Measurements from ENCODE around the gene HPDL.
"Not testable (repeated sequence)": the region's sequence is repeated elsewhere in the genome, so short reads cannot be mapped to it uniquely, and the experiment has no call there.

Gene HPDL
- total RNA-seq, result 0 to 0.71 (median 0.19) reads per million in 4 donors

DNA sequence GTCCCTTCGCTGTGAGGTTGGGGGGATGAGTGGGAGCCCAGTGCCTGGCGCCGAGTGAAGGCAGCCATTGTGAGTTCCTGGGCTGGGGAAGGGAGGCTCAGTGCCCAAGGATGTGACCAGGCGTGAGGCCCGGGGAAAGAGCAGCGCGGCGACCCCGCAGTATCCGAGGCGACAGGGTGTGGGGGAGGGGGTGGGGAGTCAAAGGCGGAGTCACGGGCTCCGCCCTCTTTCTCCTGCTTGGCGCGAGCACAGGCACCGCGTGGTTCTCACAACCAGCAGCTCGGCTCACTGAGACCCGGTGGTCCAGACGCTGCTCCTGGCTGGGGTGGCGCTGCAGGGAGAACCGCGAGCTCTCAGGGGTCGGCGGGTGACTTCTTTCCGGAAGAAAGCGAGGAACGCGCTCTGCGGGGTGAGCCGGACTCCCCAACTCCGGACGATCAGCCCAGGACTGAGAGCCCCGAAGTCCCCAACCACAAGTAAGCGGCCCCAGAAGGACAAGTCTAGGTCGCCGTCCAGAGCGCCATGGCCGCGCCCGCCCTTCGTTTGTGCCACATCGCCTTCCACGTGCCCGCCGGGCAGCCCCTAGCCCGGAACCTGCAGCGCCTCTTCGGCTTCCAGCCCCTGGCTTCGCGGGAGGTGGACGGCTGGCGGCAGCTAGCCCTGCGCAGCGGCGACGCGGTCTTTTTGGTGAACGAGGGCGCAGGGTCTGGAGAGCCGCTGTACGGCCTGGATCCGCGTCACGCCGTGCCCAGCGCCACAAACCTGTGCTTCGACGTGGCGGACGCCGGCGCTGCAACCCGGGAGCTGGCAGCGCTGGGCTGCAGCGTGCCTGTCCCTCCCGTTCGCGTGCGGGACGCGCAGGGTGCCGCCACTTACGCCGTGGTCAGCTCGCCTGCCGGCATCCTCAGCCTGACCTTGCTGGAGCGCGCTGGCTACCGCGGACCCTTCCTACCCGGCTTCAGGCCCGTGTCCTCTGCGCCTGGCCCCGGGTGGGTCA, at the start of gene HPDL:
HPDL (plus strand) TSS at position 269 of the 997 bp plus-strand sequence; CDS start at position 523, 254 bp downstream.
- DNase-seq, result peak in 4 of 5 donors; percentile 24 to 63 (median 38)

DNA sequence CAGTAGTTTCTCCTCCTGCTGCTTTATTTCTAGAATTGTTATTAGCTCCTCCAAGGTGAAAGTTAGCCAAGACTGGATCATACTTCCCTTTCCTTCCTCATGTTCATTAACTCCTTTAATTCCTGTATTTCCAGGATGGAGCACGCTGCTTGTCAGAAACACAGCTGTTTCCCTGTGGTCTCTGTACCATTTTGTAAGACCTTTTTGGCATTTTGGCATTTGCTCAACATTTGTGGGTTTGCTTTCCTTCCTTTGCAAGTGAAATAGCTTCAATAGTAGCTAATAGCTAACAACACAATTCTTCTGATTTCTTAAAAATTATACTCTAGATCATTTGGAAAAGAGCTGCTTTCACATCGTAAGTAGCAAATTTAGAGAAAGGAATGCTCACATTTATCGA, 44.3 kb upstream of the HPDL start:
- no peak for DNase-seq

DNA sequence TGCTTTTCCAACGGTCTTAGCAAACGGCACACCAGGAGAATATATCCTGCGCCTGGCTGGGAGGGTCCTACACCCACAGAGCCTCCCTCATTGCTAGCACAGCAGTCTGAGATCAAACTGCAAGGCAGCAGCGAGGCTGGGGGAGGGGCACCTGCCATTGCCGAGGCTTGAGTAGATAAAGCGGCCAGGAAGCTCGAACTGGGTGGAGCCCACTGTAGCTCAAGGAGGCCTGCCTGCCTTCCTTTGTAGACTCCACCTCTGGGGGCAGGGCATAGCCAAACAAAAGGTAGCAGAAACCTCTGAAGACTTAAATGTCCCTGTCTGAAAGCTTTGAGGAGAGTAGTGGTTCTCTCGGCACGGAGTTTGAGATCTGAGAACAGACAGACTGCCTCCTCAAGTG, 41.8 kb upstream of the HPDL start:
- DNase-seq, result not testable (repeated sequence)

DNA sequence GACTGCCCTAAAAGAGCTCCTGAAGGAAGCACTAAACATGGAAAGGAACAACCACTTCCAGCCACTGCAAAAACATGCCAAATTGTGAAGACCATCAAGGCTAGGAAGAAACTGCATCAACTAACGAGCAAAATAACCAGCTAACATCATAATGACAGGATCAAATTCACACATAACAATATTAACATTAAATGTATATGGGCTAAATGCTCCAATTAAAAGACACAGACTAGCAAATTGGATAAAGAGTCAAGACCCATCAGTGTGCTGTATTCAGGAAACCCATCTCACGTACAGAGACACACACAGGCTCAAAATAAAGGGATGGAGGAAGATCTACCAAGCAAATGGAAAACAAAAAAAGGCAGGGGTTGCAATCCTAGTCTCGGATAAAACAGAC, 40.2 kb upstream of the HPDL start:
- DNase-seq, result not testable (repeated sequence)

DNA sequence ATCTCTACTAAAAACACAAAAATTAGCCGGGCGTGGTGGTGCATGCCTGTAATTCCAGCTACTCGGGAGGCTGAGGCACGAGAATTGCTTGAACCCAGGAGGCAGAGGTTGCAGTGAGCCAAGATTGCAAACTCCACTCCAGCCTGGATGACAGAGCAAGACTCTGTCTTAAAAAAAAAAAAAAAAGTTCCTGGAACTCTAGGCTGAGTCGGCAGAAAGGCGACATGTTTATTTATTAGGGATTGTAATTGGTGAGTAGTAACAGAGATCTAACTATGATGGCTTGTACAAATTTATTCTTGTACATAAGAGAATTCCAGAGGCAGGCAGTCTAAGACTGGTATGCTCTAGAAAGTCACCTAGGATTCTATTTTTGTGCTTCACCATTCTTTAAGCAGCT, 35.7 kb upstream of the HPDL start:
- not testable (repeated sequence) for DNase-seq

DNA sequence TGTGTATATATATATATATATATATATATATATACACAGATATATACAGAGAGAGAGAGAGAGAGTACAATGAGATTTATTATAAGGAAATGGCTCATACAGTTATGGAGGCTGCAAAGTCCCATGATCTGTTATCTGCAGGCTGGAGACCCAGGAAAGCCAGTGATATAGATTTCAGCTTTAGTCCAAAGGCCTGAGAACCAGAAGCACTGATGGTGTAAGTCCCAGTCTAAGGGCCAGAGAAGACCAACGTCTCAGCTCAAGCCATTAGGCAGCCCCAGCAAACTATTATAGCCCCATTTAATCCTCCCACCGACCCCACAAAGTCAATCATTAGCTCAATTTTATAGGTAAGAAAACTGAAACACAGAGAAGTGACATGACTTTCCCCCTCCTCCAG, 35.0 kb upstream of the HPDL start:
- no peak for DNase-seq

DNA sequence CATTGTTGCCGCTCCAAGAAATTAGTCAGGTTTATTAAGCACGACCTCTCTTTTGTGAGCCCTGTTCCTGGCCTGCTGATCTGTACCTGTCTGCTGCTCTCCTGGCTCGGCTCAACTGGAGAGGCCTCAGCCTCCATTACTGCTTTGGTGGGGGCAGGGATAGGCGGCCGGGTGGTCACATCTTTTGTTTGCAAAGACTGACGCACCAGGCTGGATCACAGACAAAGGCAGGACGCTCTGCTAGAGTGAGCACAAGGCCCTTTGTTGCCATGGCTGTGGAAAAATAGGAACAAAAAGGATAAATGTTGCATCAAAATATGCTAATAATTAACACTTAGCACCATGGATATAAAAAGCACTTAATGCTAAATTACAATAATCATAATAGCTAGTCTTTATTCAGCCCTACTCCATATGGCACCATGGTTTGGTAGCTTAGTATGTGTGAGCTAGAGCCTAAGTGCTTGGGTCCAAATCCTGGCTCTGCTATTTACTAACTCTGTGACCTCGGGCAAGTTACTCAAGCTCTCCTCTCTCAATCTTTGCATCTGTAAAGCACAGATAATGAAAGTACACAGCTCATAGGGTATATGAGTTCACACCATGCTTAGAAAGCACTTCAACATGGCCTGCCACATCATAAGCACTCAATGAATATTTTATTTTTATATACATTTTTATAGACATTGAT, 28.9 kb upstream of the HPDL start:
- DNase-seq, result no peak

DNA sequence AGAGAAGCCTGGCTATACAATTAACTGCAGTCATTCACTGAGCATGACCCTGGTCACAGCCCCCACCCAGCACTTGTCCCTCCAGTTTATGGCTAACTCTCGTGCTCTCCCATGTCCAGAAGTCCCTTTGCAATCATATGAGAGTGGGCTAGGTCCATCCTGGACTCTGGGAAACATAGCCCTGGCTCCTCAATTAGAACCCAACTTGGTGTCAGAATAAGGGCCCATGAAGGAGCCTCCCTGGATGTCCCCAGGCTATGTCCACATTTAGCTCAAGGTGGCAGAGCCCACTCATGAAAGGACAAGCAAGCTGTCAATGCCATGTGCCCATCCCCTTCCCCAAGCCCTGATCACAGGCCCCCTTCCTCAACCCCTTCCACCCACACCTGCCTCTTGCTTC, 27.4 kb upstream of the HPDL start:
- DNase-seq, result no peak

DNA sequence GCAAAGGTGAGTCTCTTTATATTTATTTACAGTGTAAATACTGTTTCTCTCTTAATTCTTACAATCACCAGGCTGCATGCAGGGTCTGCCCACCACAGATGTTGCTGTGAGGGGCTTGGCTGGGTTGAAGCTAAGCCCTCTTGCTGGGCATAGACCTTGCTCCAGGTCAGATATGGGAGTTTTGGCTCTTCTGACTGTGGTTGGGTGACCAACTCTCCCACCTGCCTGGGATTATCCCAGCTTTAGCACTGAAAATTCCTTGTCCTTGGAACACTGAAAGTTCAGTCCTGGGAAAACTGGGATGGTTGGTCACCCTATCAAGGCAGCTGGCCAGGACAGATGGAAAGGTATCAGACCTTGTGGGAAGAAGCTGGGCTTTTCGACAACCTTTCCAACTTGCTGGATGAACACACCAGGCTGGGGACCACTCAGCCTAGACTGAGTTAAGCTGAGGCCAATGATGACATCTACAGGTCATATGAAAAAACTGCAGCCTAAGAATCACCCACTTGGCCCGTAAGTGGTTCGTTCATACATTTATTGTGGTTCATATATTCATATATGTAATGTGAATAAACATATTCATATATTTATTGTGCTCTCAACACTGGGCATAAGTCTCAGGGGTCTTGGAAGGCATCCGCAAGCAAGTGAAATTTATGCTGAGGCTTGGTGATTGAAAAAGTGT, 26.6 kb upstream of the HPDL start:
- peak in 4 of 5 donors; percentile 13 to 59 (median 26) for DNase-seq

DNA sequence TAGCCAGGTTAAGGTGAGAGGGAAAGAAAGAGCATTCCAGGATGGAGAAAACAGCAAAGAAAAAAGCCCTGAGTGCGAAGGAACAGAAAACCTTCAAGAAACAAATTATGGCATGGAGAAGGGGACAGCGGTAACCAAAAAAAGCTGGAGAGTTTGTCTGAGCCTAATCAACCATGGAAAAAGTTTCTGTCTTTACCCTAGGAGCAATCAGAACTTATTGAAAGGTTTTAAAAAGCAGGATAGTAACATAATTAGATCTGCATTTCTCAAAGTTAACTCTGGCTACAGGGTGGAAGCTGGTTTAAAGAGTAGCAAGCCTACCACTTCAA, 26.1 kb upstream of the HPDL start:
- DNase-seq, result no peak

DNA sequence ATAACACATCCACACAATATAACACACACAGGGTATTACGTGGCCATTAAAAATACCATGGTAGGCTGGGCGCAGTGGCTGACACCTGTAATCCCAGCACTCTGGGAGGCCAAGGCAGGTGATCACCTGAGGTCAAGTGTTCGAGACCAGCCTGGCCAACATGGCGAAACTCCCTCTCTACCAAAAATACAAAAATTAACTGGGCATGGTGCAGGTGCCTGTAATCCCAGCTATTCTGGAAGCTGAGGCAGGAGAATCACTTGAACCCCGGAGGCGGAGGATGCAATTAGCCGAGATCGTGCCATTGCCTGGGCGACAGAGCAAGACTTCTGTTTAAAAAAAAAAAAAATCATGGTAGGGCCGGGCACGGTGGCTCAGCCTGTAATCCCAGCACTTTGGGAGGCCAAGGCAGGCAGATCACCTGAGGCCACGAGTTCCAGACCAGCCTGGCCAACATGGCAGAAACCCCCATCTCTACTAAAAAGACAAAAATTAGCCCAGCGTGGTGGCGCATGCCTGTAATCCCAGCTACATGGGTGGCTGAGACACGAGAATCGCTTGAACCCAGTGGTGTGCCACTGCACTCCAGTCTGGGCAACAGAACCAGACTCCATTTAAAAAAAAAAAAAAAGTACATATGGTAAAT, 24.1 kb upstream of the HPDL start:
- DNase-seq, result no peak

DNA sequence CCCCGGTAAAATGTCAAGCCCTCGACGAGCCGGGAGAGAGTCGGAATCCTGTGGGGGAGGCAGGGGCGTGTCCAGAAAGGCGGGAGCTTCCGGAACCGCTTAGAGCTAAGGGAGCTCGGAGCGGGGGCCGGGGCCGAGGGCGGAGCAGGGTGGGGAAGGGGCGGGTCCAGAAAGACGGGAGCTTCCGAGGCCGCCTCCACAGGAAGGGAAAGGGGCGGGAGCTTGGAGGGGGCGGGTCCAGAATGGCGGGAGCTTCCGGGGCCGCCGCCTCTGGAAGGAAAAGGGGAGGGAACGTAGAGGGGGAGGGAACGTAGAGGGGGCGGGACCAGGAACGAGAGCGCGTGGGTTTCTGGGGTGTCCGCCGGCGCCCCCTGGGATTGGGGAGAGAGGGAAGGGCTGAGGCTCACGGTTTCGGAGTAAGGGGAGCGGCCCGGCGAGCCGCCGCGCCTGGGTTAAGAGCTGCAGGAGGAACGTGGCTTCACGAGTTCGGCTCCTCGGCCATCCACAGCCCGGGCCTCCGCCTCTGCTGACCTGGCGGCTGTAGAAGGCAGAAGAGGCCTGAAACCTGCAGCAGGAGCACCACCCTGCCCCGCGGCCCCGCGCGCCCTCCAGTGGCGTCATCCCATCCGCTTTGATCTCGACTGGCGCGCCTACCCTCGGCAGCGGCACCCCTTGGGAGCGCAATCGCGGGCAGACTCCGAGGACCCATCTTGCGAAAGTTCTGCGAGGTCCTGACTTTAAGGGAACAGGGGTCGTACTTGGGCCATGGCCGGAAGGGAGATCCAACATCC, 23.0 kb upstream of the HPDL start:
- peak; percentile 94 to 99 (median 98) for DNase-seq

DNA sequence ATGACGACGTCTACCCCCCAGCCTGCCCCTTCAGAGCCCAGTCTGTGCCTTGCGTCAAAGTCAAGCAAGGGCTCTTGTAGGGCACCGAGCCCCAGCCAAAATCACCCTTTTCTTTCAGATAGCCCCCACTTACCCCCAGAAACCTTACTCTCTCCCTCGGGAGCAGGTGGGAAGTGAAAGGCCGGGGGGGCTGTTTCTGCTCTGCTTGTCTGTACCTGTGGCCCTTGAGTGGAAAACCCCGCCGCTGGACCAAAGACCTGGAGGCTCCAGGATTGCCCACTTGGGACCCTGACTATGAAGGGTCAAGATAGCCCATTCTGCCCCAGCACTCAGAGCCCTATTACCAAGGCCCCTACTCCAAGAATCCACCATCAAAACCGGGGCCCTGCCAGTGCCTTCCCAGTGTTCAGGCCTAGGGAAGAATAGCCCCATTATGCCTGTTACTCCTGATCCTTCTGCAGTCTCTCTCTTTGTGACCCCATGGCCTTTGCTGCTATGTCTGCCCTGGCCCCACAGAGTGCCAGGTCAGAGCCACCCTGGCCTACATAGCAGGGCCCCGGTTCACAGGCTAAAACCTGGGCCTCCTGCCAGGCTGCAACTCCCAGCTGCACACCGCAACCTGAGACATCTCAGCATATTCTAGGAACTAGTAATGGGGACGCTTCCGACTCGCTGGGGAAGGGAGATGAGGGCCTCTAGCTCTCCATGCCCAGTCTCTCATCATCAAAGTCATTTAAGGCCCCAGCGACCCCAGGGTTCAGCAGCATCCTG, 22.2 kb upstream of the HPDL start:
- no peak for DNase-seq

DNA sequence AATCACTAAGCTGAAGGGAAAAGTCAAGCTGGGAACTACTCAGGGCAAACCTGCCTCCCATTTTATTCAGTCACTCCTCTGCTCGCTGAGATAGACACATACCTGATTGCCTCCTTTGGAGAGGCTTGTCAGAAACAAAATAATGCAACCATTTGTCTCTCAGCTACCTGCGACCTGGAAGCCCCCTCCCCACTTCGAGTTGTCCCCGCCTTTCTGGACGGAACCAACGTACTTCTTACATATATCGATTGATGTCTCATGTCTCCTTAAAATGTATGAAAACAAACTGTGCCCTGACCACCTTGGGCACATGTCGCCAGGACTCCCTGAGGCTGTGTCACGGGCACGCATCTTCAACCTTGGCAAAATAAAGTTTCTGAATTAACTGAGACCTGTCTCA, 21.5 kb upstream of the HPDL start:
- DNase-seq, result no peak

DNA sequence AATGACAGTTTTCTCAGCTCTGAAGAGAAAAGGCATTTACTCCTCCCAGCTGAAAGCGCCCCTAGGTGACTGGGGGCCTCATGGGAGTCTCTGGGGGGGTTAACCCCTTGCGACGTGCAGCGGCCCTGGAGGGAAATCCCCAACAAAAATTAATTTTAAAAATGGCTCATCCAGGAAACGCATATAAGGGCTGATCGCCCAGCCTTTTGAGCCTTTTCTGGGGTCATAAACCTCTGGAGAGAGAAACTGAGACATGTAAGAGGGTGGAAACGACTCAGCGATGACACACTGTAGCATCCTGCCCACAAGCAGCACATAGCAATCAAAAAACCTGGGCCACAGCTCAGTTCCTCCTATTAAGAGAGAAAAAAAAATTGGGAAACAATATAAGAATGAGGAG, 20.4 kb upstream of the HPDL start:
- peak in 1 of 5 donors; percentile 62 for DNase-seq

DNA sequence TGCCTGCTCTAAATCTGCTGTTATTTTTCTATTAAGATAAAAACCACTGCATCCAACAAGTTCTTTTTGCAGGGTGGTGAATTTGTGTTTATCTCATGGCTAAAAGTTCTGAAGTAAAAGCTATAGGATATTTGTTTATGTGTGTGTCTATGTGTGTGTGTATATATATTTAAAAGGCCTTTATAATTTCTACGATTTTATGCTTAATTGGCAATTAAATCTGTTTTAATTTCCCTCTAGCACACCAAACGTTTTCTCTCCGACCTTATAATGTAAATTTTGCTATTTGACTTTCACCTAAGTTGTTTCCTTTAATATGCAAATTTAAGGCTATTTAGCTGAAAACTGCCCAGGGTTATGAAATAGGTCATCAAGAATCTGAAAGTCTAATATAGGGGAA, 19.8 kb upstream of the HPDL start:
- DNase-seq, result no peak

DNA sequence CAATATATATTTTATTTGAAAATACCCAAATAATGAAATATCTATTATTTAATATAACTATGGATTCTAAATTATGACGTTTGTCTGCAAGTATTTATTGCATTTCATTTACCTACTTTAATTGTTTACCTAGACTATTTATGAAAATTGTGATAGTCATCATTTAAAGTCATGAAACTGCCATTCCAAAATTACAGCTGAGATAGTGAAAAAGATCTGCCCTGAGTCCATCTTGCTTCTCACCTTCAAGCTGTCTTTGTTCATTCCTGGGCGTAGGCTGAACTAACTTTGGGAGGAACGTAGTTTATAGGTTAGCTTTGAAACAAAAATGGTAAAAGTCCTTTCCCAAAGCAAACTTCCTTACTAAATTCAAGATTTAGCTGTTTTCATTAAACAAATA, 12.4 kb upstream of the HPDL start:
- DNase-seq, result no peak

DNA sequence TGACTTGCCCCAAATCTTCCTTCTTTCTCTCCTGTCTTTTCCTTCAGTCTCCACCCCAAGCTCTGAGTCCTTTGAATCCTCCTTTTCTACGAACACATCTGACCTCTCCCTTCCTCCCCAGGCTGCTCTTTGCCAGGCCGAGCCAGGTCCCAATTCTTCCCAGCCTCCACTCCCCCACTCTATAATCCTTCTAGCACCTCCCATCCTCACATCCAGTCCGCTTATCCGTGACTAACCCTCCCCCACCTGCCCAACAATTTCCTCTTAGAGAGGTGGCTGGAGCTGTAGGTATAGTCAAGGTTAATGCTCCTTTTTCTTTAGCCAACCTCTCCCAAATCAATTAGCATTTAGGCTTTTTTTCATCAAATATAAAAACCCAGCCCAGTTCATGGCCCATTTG, 9.5 kb upstream of the HPDL start:
- DNase-seq, result no peak

DNA sequence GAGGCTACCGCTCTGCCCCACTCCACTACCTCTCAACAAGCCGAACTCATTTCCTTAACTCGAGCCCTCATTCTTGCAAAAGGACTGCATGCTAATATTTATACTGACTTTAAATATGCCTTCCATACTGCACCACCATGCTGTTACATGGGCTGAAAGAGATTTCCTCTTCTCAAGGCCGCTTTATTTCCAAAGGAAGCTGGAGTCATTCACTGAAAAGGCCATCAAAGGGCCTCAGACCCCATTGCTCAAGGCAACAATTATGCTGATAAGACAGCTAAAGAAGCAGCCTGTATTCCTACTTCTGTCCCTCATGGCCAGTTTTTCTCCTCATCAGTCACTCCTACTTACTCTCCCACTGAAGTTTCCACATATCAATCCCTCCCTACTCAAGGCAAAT, 6.9 kb upstream of the HPDL start:
- no peak for DNase-seq

DNA sequence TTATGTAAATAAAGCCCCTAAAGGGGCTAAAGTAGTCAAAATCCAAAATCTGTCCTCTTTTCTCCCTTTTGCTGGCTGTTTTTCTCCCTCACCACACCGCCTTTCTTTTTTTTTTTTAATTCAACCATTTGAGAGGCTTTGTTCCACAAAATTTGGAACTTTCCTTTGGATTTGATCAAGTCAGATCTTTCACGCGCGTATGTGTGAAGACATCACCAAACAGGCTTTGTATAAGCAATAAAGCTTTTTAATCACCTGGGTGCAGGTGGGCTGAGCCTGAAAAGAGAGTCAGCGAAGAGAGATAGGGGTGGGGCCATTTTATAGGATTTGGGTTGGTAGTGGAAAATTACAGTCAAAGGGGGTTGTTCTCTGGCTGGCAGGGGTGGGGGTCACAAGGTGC, 5.3 kb upstream of the HPDL start:
- DNase-seq, result no peak

DNA sequence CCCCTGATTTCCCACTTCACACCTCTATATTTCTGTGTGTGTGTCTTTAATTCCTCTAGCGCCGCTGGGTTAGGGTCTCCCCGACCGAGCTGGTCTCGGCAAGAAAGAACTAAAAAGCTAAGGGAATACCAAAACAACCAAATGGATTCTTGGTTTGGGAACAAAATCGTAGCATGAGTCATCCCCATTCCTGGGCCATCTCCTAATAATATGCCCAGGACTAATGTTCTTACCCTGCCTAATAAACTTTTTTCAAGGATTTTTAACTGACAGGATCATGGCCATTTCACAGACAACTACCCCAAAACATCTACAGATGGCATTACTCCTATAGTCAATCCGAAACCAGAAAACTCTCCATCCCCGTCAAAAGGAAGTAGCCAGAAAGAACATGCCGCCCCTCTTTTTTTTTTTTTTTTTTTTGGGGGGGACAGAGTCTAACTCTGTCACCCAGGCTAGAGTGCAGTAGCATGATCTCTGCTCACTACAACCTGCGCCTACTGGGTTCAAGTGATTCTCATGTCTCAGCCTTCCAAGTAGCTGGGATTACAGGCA, 4.1 kb upstream of the HPDL start:
- DNase-seq, result no peak
